SK-N-SH (cell line): ENCODE measurements around the gene GPR158.

Source experiments
- EP300 ChIP-seq, 2 experiments: IDR thresholded peaks; 2 replicates each; pipeline versions ENCODE4 v1.4.0 to v1.6.1; 2012; ENCODE audit warnings: borderline replicate concordance in 1 of 2, low read depth in 1 of 2, low read length in 1 of 2
- EZH2phosphoT487 ChIP-seq: fragments of 200-600 bp; sonication (generic); IDR thresholded peaks from 2 replicates; pipeline ENCODE4 v1.6.1; 2017; ENCODE audit warnings: low read depth, mixed run types, mild to moderate bottlenecking, antibody characterized with exemption, moderate library complexity, borderline replicate concordance
- GABPA ChIP-seq: IDR thresholded peaks from 2 replicates; pipeline ENCODE4 v1.4.0; 2012; ENCODE audit warnings: low read depth, mild to moderate bottlenecking
- MXI1 ChIP-seq: IDR thresholded peaks from 2 replicates; pipeline ENCODE4 v1.6.1; 2012; ENCODE audit warnings: mild to moderate bottlenecking, low read depth, low read length, improper control_type of control experiment
- POLR2AphosphoS5 ChIP-seq: IDR thresholded peaks from 2 replicates; pipeline ENCODE4 v1.6.1; 2012; ENCODE audit warnings: low read depth, low read length
- RAD21 ChIP-seq: IDR thresholded peaks from 2 replicates; pipeline ENCODE4 v1.6.1; 2012; ENCODE audit warnings: mild to moderate bottlenecking, low read length
- RCOR1 ChIP-seq: fragments of 150-350 bp; IDR thresholded peaks from 2 replicates; pipeline ENCODE4 v1.6.1; 2017; ENCODE audit warnings: antibody characterized with exemption, low read length
- RXRA ChIP-seq: IDR thresholded peaks from 2 replicates; pipeline ENCODE4 v1.4.0; 2012; ENCODE audit warnings: low read depth, mild to moderate bottlenecking, borderline replicate concordance
- SIN3A ChIP-seq: IDR thresholded peaks from 2 replicates; pipeline ENCODE4 v1.6.1; 2012; ENCODE audit warnings: low read depth, mild to moderate bottlenecking, low read length, moderate library complexity, borderline replicate concordance
- TAF1 ChIP-seq: IDR thresholded peaks from 2 replicates; pipeline ENCODE4 v1.6.1; 2012; ENCODE audit warnings: low read depth, mild to moderate bottlenecking, low read length, moderate library complexity, borderline replicate concordance
- TCF12 ChIP-seq: IDR thresholded peaks from 2 replicates; pipeline ENCODE4 v1.4.0; 2012
- YY1 ChIP-seq: IDR thresholded peaks from 2 replicates; pipeline ENCODE4 v1.4.0; 2012; ENCODE audit warnings: low read depth, mild to moderate bottlenecking
- TF ChIP-seq, protein P1 (sequence below): fragments of 200-600 bp; sonication (generic); IDR thresholded peaks from 2 replicates; pipeline ENCODE4 v1.6.1; 2017; ENCODE audit warnings: antibody characterized with exemption, mild to moderate bottlenecking, moderate library complexity
- TF ChIP-seq, protein P2 (sequence below): IDR thresholded peaks from 2 replicates; pipeline ENCODE4 v1.6.1; 2012; ENCODE audit warnings: mild to moderate bottlenecking, low read depth, low read length, moderate library complexity

DNA sequence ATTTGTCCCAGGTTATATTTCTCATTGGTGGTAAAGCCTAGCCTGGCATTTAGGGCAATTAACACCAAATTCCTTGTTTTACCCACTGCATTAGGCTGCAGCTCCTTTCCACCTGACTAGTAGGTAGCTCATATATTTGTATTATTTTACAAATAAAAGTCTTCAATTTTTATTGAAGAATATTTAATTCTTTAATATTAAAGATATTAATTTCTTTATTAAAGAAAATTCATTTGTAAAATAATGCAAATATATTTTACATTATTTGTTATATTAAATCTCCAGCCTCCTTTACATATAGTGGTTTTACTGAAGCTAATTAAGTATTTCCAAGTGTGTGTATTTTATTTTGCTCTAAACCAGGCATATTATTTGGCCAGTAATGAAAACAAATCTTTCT lies 361.2 kb downstream of the GPR158 start:
- TF ChIP-seq YY1 (no peak), TCF12 (no peak), RCOR1 (no peak), POLR2AphosphoS5 (no peak), RAD21 (no peak), MXI1 (no peak), GABPA (no peak), RXRA (no peak), TAF1 (no peak), EP300 (IDR thresholded peaks at IDR 0.05; ENCODE audit: borderline replicate concordance in 1 of 2, low read depth in 1 of 2, low read length in 1 of 2) (no peak), SIN3A (no peak), EZH2phosphoT487 (no peak)
- TF ChIP-seq, protein P1, sequence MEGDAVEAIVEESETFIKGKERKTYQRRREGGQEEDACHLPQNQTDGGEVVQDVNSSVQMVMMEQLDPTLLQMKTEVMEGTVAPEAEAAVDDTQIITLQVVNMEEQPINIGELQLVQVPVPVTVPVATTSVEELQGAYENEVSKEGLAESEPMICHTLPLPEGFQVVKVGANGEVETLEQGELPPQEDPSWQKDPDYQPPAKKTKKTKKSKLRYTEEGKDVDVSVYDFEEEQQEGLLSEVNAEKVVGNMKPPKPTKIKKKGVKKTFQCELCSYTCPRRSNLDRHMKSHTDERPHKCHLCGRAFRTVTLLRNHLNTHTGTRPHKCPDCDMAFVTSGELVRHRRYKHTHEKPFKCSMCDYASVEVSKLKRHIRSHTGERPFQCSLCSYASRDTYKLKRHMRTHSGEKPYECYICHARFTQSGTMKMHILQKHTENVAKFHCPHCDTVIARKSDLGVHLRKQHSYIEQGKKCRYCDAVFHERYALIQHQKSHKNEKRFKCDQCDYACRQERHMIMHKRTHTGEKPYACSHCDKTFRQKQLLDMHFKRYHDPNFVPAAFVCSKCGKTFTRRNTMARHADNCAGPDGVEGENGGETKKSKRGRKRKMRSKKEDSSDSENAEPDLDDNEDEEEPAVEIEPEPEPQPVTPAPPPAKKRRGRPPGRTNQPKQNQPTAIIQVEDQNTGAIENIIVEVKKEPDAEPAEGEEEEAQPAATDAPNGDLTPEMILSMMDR: no peak
- TF ChIP-seq, protein P2, sequence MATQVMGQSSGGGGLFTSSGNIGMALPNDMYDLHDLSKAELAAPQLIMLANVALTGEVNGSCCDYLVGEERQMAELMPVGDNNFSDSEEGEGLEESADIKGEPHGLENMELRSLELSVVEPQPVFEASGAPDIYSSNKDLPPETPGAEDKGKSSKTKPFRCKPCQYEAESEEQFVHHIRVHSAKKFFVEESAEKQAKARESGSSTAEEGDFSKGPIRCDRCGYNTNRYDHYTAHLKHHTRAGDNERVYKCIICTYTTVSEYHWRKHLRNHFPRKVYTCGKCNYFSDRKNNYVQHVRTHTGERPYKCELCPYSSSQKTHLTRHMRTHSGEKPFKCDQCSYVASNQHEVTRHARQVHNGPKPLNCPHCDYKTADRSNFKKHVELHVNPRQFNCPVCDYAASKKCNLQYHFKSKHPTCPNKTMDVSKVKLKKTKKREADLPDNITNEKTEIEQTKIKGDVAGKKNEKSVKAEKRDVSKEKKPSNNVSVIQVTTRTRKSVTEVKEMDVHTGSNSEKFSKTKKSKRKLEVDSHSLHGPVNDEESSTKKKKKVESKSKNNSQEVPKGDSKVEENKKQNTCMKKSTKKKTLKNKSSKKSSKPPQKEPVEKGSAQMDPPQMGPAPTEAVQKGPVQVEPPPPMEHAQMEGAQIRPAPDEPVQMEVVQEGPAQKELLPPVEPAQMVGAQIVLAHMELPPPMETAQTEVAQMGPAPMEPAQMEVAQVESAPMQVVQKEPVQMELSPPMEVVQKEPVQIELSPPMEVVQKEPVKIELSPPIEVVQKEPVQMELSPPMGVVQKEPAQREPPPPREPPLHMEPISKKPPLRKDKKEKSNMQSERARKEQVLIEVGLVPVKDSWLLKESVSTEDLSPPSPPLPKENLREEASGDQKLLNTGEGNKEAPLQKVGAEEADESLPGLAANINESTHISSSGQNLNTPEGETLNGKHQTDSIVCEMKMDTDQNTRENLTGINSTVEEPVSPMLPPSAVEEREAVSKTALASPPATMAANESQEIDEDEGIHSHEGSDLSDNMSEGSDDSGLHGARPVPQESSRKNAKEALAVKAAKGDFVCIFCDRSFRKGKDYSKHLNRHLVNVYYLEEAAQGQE: no peak
